Hematopoietic multipotent progenitor cell treated with erythropoietin and hydrocortisone succinate and interleukin-3 and kit ligand, for 4 days (in vitro differentiated cells): ENCODE data around the gene OXT.

Source experiments
- DNase-seq: peaks from one replicate; pipeline ENCODE4 v3.0.0-alpha.2; 2015

OXT gene

GRCh38 chr20:3088031-3088430 is 16.6 kb downstream of the OXT start:
- DNase-seq, result no peak

DNA sequence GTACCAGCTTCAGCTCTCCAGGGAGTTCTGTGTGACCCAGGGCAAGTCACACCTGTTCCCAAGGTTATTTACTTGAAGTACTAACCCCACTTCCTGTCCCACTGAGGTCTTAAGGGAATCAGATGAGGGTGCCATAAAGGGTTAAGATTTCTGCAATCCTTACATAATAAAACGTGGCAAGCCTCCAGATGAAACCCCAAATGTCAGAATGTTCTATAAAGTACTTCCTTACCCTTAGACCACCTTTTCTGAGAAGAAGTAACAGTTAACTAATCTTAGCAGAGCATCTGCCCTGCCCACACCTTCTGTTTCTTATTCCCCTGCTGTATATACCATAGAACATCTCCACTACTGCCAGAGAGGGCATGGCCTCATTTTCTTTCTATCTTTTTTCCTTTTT is 19.1 kb downstream of the OXT start:
- peak; percentile 92 for DNase-seq

- DNase-seq, result peak; percentile 71
These were observed 21.4 kb downstream of the OXT start for GRCh38 chr20:3092611-3093379.

- DNase-seq, result peak; percentile 96
These were observed 22.5 kb downstream of the OXT start for GRCh38 chr20:3093861-3094361.

DNA sequence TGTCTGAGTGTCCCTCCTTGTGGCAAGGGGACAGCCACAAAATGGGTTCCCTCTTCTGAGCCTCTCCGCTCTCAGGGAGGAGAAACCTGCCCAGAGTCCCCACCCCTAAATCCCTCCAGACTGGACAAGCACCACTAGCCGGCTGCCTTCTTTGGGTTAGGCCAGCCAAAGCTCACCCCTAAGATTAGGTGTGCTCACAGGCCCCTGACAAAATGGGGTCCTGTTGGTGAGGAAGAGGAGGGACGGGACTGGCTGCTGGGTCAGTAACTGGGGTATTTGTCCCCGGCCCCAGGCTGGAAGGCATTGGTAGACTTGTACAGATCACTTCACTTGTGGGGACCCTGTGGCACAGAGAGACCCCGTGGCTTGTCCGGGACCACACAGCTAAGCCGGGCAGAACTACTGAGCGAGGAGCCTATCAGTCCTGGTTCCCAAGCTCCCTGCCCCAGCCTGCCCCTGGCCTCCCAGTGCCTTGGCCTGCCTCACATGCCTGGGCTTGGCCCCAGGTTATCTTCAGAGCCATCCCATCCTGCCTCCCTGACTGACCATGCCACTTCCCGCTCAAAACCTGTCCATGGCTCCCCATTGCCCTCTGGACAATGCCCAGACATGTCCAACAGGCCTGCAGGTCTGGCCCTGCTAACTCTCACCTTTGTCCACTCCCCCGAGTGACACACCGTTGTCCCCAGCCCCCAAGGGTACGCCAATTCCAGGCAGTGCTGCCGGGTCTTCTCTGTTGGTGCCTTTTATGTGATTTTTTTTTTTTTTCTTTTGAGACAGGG is 23.6 kb downstream of the OXT start:
- DNase-seq, result no peak

DNA sequence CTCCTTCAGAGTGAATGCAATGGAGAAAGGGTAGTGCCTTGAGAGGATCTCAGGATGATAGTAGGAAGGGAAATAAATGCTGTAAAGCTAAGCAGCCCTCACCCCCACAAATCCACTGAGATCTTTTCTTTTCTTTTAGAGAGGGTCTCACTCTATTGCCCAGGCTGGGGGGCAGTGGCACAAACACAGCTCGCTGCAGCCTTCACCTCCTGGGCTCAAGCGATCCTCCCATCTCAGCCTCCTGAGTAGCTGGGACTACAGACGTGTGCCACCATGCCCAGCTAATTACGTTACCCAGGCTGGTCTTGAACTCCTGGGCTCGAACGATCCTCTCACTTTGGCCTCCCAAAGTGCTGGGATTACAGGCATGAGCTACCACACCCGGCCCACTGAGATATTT is 29.1 kb downstream of the OXT start:
- DNase-seq, result no peak

- DNase-seq, result no peak
These were observed 29.8 kb downstream of the OXT start for GRCh38 chr20:3101251-3101650.

DNA sequence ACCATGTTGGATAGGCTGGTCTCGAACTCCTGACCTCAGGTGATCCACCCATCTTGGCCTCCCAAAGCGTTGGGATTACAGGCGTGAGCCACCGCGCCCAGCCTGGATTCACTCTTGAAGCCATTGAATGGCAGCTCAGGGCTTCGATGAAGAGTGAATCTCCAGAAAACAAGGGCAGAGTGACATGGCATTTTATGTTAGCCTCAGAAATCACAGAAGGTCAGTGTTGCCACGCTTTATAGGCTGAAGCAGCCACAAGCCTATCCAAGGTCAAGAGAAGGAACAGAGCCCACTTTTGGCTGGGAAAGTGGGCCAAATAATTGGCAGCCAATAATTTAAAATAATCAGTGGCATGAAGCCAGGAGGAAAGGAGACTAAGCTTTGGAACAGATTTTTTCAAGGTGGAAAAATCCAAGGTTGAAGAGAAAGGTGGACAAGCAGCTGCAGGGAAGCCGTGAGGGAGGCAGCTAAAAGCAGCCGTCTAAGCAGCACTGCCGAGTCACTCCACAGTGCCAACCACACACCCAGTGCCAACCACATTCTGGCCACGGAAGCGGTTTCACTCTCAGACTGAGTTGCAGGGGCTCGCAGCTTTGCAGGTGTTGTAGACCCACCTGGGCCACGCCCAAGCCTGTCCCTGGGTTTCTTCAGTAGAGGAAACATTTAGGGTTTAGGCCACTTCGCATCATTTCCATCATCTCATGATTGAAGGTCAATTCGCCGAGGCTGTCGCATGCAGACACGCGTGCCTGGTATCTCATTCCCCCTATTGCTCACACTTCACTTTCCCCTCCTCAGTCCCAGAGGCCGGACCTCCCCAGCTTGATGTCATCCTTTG is 30.5 kb downstream of the OXT start:
- peak; percentile 70 for DNase-seq

DNA sequence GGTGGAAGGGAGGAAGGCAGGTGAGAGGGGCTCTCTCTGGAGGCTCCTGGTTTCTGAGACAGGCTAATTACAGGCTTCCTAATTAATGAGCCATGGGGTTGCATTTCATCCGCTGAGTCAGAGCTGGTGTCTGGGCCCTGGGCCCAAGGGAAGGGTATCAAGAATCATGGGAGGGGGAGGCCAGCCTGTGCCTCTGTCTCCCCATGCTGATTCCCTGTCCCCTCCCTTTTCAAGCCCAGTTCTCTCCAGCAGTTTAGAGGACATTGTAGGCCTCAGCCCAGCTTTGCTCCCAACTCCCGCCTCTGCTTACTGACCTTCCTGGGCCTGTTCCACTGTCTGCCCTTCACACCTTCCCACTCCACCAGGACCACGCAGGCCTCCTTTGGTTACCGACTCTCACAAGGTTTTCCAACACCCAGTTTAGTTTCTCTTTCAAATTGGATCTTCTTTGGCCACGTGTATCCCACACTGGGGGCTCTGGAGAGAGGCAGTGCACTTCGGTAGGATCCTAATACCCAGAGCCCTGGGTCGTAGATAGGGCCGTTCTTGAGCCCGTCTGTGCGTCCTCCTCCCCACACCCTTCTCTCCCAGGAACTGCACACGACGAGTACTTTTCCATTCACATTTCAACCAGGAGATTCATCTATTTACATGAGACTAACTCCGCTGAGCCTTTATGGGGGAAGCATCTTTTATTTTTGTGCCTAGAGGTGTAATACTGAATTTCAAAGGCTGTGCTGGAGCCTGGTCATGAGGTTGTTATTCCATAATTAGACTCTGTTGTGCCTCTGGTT is 31.4 kb downstream of the OXT start:
- DNase-seq, result no peak

DNA sequence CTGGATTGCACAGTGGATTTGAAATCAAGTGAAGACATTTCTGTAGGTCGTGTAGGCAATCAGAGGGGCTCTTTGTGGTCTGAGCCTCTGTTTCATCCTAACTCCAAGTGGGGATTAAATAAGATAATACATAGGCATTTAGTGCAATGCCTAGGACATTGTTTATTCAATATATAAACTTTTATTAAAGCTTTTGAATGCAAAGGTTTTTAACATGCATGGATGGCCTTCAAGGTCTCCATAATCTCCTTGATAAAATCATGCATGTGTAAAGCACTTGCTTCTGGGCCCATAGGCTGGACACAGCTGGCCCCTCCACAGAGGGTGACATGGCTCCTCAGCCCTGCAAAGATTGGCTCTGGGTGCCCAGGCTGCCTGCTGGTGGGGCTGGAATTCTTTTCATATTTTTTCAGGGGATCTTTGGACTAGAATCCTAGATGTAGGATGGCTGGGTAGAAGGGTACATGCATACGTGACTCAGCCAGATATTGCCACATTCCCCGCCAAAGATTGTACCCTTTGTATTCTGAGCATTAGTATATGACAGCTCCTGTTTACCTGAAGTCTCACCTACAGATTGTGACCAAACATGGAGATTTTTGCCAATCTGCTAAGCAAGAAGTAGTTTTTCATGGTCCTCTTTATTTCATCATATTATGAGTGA is 32.1 kb downstream of the OXT start:
- DNase-seq, result no peak

- no peak for DNase-seq
These were observed 34.1 kb downstream of the OXT start for GRCh38 chr20:3105256-3106137.

GRCh38 chr20:3106185-3106584 is 34.8 kb downstream of the OXT start:
- DNase-seq, result no peak

GRCh38 chr20:3106658-3107463 is 35.4 kb downstream of the OXT start:
- peak; percentile 75 for DNase-seq

- no peak for DNase-seq
These were observed 36.1 kb downstream of the OXT start for GRCh38 chr20:3107464-3108025.

- no peak for DNase-seq
These were observed 38.2 kb downstream of the OXT start for GRCh38 chr20:3109350-3110302.

- DNase-seq, result peak; percentile 33
These were observed 40.1 kb downstream of the OXT start for GRCh38 chr20:3111507-3111906.

- DNase-seq, result no peak
These were observed 40.6 kb downstream of the OXT start for GRCh38 chr20:3111995-3112394.
